ENCODE data around the gene SLC25A15. TPM values are rescaled to one million over a fixed set of nuclear protein-coding genes. Genes with fewer than 3 reads are reported as not detected.

Gene SLC25A15
- total RNA-seq, 2 experiments from 2014 or later: 2.1 to 2.2 TPM

DNA sequence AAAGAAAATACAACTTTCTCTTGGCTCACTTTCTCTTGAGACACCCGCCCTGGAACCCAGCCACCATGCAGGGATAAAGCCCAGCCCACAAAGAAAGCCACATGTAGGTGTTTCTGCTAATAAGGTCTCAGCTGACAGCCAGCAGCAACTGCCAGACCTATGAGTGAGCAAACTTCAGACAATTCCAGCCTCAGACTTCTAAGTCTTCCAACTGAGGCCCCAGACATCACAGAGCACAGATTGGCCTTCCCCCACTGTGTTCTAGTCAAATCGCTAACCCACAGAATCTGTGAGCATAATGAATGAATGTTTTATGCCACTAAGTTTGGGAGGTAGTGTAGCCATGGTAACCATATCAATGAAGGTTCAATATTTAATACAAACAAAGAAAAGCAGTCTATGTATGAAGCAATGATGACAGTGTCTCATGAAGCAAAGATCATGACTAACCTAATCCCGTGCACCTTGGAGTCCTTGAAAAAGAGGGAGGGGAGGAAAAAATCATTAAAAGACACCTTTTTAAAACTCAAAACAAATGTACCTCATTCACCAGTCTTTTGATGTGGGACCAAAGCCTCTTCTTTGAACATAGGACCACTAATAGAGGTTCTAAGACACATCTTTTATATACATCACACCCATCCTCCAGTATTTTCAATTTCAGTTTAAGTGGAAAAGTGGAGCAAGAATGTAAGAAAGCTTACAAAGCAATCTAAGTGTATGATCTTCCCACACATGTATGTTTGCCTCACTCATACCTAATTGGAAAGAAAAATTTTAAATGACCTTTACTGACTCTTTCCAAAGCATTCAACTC, 24.6 kb upstream of the SLC25A15 start:
- H3K9me3 ChIP-seq (ENCODE audit: control insufficient read depth in 1 of 2, insufficient read depth in 1 of 2, low read length in 2 of 2): no peaks in the 10 kb centered on the region
- intact Hi-C loops (cut with DNase I, micrococcal nuclease): loop anchor here in 1 of 2 experiments (5.0 kb wide), 1 partner anchor 33 kb away; no protein-coding TSS in a partner anchor
- H3K4me3 ChIP-seq (ENCODE audit: low read length): no peak overlapping the region
- H3K4me1 ChIP-seq (ENCODE audit: insufficient read depth, low read length): peaks cover 8% of the 10 kb centered on the region
- Mint-ChIP-seq H3K4me1 (ENCODE audit: low read depth) (peaks cover 44% of the 10 kb centered on the region), H3K27ac (peak overlapping the region; percentile 74), H3K27me3 (no peaks in the 10 kb centered on the region), H3K36me3 (ENCODE audit: low read depth) (peaks cover 51% of the 10 kb centered on the region), H3K4me3 (peak overlapping the region; percentile 31), H3K9me3 (no peaks in the 10 kb centered on the region)
- peak; percentile 82 for ATAC-seq (ENCODE audit: poor library complexity)
- peak in 5 of 14 experiments; percentile 7 to 75 (median 31) for DNase-seq
- no peaks in the 10 kb centered on the region for H3K27me3 ChIP-seq (ENCODE audit: control insufficient read depth in 1 of 2, insufficient read depth in 2 of 2, low read length in 2 of 2)
- POLR2A ChIA-PET: interaction anchor here (0.7 kb wide), 1 partner anchor 157 kb away, joined by 3 read pairs; no protein-coding TSS in a partner anchor
- peaks cover 34% of the 10 kb centered on the region for H3K36me3 ChIP-seq (ENCODE audit: insufficient read depth, low read length)
- CTCF ChIA-PET: interaction anchor here (0.9 kb wide), 1 partner anchor 12 kb away, joined by 5 read pairs; no protein-coding TSS in a partner anchor
- H3K27ac ChIP-seq (ENCODE audit: low read depth in 1 of 2, low read length in 2 of 2): no peak overlapping the region
- TF ChIP-seq, protein P1, sequence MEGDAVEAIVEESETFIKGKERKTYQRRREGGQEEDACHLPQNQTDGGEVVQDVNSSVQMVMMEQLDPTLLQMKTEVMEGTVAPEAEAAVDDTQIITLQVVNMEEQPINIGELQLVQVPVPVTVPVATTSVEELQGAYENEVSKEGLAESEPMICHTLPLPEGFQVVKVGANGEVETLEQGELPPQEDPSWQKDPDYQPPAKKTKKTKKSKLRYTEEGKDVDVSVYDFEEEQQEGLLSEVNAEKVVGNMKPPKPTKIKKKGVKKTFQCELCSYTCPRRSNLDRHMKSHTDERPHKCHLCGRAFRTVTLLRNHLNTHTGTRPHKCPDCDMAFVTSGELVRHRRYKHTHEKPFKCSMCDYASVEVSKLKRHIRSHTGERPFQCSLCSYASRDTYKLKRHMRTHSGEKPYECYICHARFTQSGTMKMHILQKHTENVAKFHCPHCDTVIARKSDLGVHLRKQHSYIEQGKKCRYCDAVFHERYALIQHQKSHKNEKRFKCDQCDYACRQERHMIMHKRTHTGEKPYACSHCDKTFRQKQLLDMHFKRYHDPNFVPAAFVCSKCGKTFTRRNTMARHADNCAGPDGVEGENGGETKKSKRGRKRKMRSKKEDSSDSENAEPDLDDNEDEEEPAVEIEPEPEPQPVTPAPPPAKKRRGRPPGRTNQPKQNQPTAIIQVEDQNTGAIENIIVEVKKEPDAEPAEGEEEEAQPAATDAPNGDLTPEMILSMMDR (IDR thresholded peaks at IDR 0.05): no peak

DNA sequence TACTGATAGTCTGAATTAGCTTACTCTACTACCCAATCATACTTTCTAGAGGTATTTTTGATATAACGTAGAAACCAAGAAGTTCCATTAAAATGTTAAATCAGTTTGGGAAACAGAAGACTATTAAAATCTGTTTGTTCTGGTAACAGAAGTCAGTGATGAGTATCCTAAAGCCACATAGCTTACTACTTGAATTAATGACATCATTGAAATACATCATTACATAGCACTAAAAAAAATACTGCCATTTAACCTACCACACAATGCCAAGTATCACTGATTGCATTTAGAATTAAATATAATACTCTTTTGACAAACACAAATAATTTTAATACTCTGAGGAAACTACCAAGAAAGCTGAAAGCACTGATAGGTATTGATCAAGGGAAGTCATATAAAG, 23.8 kb upstream of the SLC25A15 start:
- Histone ChIP-seq H3K9me3 (ENCODE audit: control insufficient read depth in 1 of 2, insufficient read depth in 1 of 2, low read length in 2 of 2) (no peaks in the 10 kb centered on the region), H3K4me1 (ENCODE audit: insufficient read depth, low read length) (peaks cover 16% of the 10 kb centered on the region), H3K27me3 (ENCODE audit: control insufficient read depth in 1 of 2, insufficient read depth in 2 of 2, low read length in 2 of 2) (no peaks in the 10 kb centered on the region), H3K4me3 (ENCODE audit: low read length) (no peak overlapping the region), H3K27ac (ENCODE audit: low read depth in 1 of 2, low read length in 2 of 2) (no peak overlapping the region), H3K36me3 (ENCODE audit: insufficient read depth, low read length) (peaks cover 27% of the 10 kb centered on the region)
- Mint-ChIP-seq H3K9me3 (no peaks in the 10 kb centered on the region), H3K4me1 (ENCODE audit: low read depth) (peaks cover 51% of the 10 kb centered on the region), H3K27me3 (no peaks in the 10 kb centered on the region), H3K36me3 (ENCODE audit: low read depth) (peaks cover 45% of the 10 kb centered on the region), H3K27ac (no peak overlapping the region), H3K4me3 (no peak overlapping the region)
- ChIA-PET CTCF (interaction anchor here (0.9 kb wide), 1 partner anchor 11 kb away, joined by 5 read pairs; no protein-coding TSS in a partner anchor), POLR2A (interaction anchor here (0.7 kb wide), 1 partner anchor 156 kb away, joined by 3 read pairs; no protein-coding TSS in a partner anchor)
- ATAC-seq (ENCODE audit: poor library complexity) (no peak), DNase-seq (no peak)
- intact Hi-C loops (cut with DNase I, micrococcal nuclease): no loop called here
- TF ChIP-seq, protein P1 (IDR thresholded peaks at IDR 0.05): no peak

DNA sequence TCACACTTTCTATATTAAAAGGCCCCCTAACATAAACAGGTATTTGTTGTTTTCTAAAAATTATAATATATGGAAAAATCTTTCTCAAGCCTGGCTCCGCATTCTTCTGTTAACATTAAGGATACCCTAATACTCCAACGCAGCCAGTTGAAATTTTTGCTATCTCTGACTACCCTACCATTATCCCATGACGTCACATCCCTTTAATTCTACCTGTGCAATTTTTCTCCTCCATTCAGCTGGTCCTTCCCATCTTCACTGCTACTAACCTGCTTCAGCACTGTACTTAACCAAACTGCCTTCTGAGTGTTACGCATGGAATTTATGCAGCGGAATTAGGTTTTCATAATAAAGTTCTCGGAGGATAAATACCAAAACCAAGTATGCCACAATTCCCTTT, 19.4 kb upstream of the SLC25A15 start:
- no peak for ATAC-seq (ENCODE audit: poor library complexity)
- POLR2A ChIA-PET: interaction anchor here (1.0 to 1.8 kb wide), 7 partner anchors 8 to 248 kb away, joined by 3 to 6 read pairs (median 5); partner anchors contain the start of gene SLC25A15
- peaks cover 20% of the 10 kb centered on the region for H3K4me1 ChIP-seq (ENCODE audit: insufficient read depth, low read length)
- CTCF ChIA-PET: interaction anchor here (0.6 to 1.2 kb wide), 3 partner anchors 9 to 422 kb away, joined by 3 to 5 read pairs (median 4); partner anchors contain the start of gene SLC25A15
- TF ChIP-seq, protein P1 (IDR thresholded peaks at IDR 0.05): no peak
- intact Hi-C loops (cut with DNase I, micrococcal nuclease): loop anchor here (2.0 to 10.0 kb wide), 6 partner anchors 19 to 1085 kb away; partner anchors contain the start of genes KBTBD7 (in 1 of the 2), MTRF1 (in 1 of the 2), SLC25A15 (in 1 of the 2) and WBP4 (in 1 of the 2)
- H3K9me3 ChIP-seq (ENCODE audit: control insufficient read depth in 1 of 2, insufficient read depth in 1 of 2, low read length in 2 of 2): no peaks in the 10 kb centered on the region
- DNase-seq: no peak
- Mint-ChIP-seq H3K27me3 (no peaks in the 10 kb centered on the region), H3K9me3 (no peaks in the 10 kb centered on the region), H3K36me3 (ENCODE audit: low read depth) (peaks cover 22% of the 10 kb centered on the region), H3K4me3 (peak overlapping the region; percentile 98), H3K4me1 (ENCODE audit: low read depth) (peaks cover 32% of the 10 kb centered on the region), H3K27ac (peak overlapping the region; percentile 95)
- no peaks in the 10 kb centered on the region for H3K27me3 ChIP-seq (ENCODE audit: control insufficient read depth in 1 of 2, insufficient read depth in 2 of 2, low read length in 2 of 2)
- peak overlapping the region; percentile 90 for H3K4me3 ChIP-seq (ENCODE audit: low read length)
- peak overlapping the region; percentile 75 to 81 for H3K27ac ChIP-seq (ENCODE audit: low read depth in 1 of 2, low read length in 2 of 2)
- H3K36me3 ChIP-seq (ENCODE audit: insufficient read depth, low read length): peaks cover 12% of the 10 kb centered on the region
